A204.1 (cell line): ENCODE data around the gene DUSP2.

Experiments
- FAIRE-seq: peaks from 2 replicates; lab custom pipeline; 2012; peaks lifted over from hg19 to GRCh38; lab: Jason Lieb, UNC

Gene DUSP2

GRCh38 chr2:96145036-96145847 is at the start of gene DUSP2:
Gene DUSP2, minus strand, starts transcription at chr2:96145440. Its CDS starts 86 bp downstream, at chr2:96145354.
- no peak for FAIRE-seq

GRCh38 chr2:96191937-96192670 is 46.9 kb upstream of the DUSP2 start:
- FAIRE-seq: no peak

- no peak for FAIRE-seq
Measured at GRCh38 chr2:96188821-96189526, 43.7 kb upstream of the DUSP2 start.

- FAIRE-seq: no peak
Measured at GRCh38 chr2:96186562-96186961, 41.3 kb upstream of the DUSP2 start.

- no peak for FAIRE-seq
Measured at GRCh38 chr2:96185516-96185915, 40.3 kb upstream of the DUSP2 start.

- FAIRE-seq: no peak
Measured at GRCh38 chr2:96184989-96185388, 39.7 kb upstream of the DUSP2 start.

- FAIRE-seq: no peak
Measured at GRCh38 chr2:96184188-96184587, 38.9 kb upstream of the DUSP2 start.

GRCh38 chr2:96181529-96181928 is 36.3 kb upstream of the DUSP2 start:
- no peak for FAIRE-seq

GRCh38 chr2:96180521-96180920 is 35.3 kb upstream of the DUSP2 start:
- no peak for FAIRE-seq

- no peak for FAIRE-seq
Measured at GRCh38 chr2:96180002-96180401, 34.8 kb upstream of the DUSP2 start.

GRCh38 chr2:96176661-96177060 is 31.4 kb upstream of the DUSP2 start:
- no peak for FAIRE-seq

GRCh38 chr2:96175951-96176350 is 30.7 kb upstream of the DUSP2 start:
- FAIRE-seq: no peak

- FAIRE-seq: no peak
Measured at GRCh38 chr2:96174251-96175144, 29.3 kb upstream of the DUSP2 start.

- FAIRE-seq: no peak
Measured at GRCh38 chr2:96171831-96172230, 26.6 kb upstream of the DUSP2 start.

- FAIRE-seq: no peak
Measured at GRCh38 chr2:96170626-96171025, 25.4 kb upstream of the DUSP2 start.

GRCh38 chr2:96169868-96170507 is 24.7 kb upstream of the DUSP2 start:
- no peak for FAIRE-seq

- FAIRE-seq: no peak
Measured at GRCh38 chr2:96167407-96168013, 22.3 kb upstream of the DUSP2 start.

- no peak for FAIRE-seq
Measured at GRCh38 chr2:96164459-96165184, 19.4 kb upstream of the DUSP2 start.

- no peak for FAIRE-seq
Measured at GRCh38 chr2:96163768-96164429, 18.7 kb upstream of the DUSP2 start.

- no peak for FAIRE-seq
Measured at GRCh38 chr2:96163415-96163767, 18.2 kb upstream of the DUSP2 start.
